Stomach smooth muscle (tissue), 2 donors: ENCODE measurements around the gene CBY2.

ENCODE experiments used
- H3K27ac ChIP-seq: one replicate; pipeline ENCODE4 v1.7.0; 2013; ENCODE audit warnings: mild to moderate bottlenecking, low read length, inconsistent platforms
- H3K27me3 ChIP-seq, 2 donors: one replicate each; pipeline ENCODE4 v1.7.0; 2013; ENCODE audit warnings: low read length in 2 of 2; ENCODE audit not compliant: insufficient read depth in 2 of 2, control insufficient read depth in 1 of 2
- H3K36me3 ChIP-seq, 2 donors: one replicate each; pipeline ENCODE4 v1.7.0; 2013; ENCODE audit warnings: low read length in 2 of 2; ENCODE audit not compliant: control insufficient read depth in 2 of 2, insufficient read depth in 2 of 2
- H3K4me1 ChIP-seq: one replicate; pipeline ENCODE4 v1.7.0; 2013; ENCODE audit warnings: low read length; ENCODE audit not compliant: control insufficient read depth, insufficient read depth
- H3K4me3 ChIP-seq, 2 donors: one replicate each; pipeline ENCODE4 v1.7.0; 2013; ENCODE audit warnings: low read length in 2 of 2
- H3K9ac ChIP-seq, 2 donors: one replicate each; pipeline ENCODE4 v1.7.0; 2013; ENCODE audit warnings: low read length in 2 of 2, mild to moderate bottlenecking in 1 of 2
- H3K9me3 ChIP-seq, 2 donors: one replicate each; pipeline ENCODE4 v1.7.0; 2013; ENCODE audit warnings: low read length in 2 of 2; ENCODE audit not compliant: control insufficient read depth in 2 of 2
- donor health status: healthy.
- donor health status: Pancreatic carcinoma.

The CBY2 gene

GRCh38 chr13:45700971-45701900 is 884 bp upstream of the CBY2 start:
- Histone ChIP-seq H3K4me3 (no peak overlapping the region), H3K36me3 (no peaks in the 10 kb centered on the region)

GRCh38 chr13:45702869-45703391 is 810 bp downstream of the CBY2 start:
- Histone ChIP-seq H3K27ac (no peak overlapping the region), H3K9me3 (no peaks in the 10 kb centered on the region), H3K4me3 (no peak overlapping the region), H3K36me3 (no peaks in the 10 kb centered on the region), H3K9ac (no peak overlapping the region), H3K27me3 (peaks cover 0 to 2% of the 10 kb centered on the region in 2 donors), H3K4me1 (no peaks in the 10 kb centered on the region)

More at GRCh38 chr13:45700971-45701900, 884 bp upstream of the CBY2 start:
- no peaks in the 10 kb centered on the region for H3K4me1 ChIP-seq
- H3K27me3 ChIP-seq, result peaks cover 0 to 2% of the 10 kb centered on the region in 2 donors
- no peak overlapping the region for H3K9ac ChIP-seq
- H3K27ac ChIP-seq, result no peak overlapping the region
- H3K9me3 ChIP-seq, result no peaks in the 10 kb centered on the region

GRCh38 chr13:45704211-45704739 is 2.2 kb downstream of the CBY2 start:
- H3K27ac ChIP-seq, result no peak overlapping the region
- no peak overlapping the region for H3K4me3 ChIP-seq
- H3K9me3 ChIP-seq, result no peaks in the 10 kb centered on the region
- no peaks in the 10 kb centered on the region for H3K36me3 ChIP-seq
- no peak overlapping the region for H3K9ac ChIP-seq
- H3K4me1 ChIP-seq, result no peaks in the 10 kb centered on the region
- peaks cover 0 to 2% of the 10 kb centered on the region in 2 donors for H3K27me3 ChIP-seq

- H3K9ac ChIP-seq, result no peak overlapping the region
- no peaks in the 10 kb centered on the region for H3K4me1 ChIP-seq
- no peak overlapping the region for H3K27ac ChIP-seq
- H3K27me3 ChIP-seq, result peaks cover 0 to 2% of the 10 kb centered on the region in 2 donors
- no peaks in the 10 kb centered on the region for H3K36me3 ChIP-seq
- H3K9me3 ChIP-seq, result no peaks in the 10 kb centered on the region
- H3K4me3 ChIP-seq, result no peak overlapping the region
Observed at GRCh38 chr13:45704854-45705695, 3.0 kb downstream of the CBY2 start.

GRCh38 chr13:45705918-45706317 is 3.8 kb downstream of the CBY2 start:
- Histone ChIP-seq H3K4me3 (no peak overlapping the region), H3K4me1 (no peaks in the 10 kb centered on the region), H3K9ac (no peak overlapping the region), H3K9me3 (no peaks in the 10 kb centered on the region), H3K27ac (no peak overlapping the region), H3K36me3 (no peaks in the 10 kb centered on the region), H3K27me3 (peaks cover 0 to 2% of the 10 kb centered on the region in 2 donors)

GRCh38 chr13:45707516-45708100 is 5.5 kb downstream of the CBY2 start:
- Histone ChIP-seq H3K9me3 (peaks cover 0 to 4% of the 10 kb centered on the region in 2 donors), H3K27me3 (peaks cover 0 to 2% of the 10 kb centered on the region in 2 donors), H3K9ac (no peak overlapping the region), H3K4me3 (no peak overlapping the region), H3K4me1 (no peaks in the 10 kb centered on the region), H3K36me3 (no peaks in the 10 kb centered on the region), H3K27ac (no peak overlapping the region)

- Histone ChIP-seq H3K4me3 (no peak overlapping the region), H3K9ac (no peak overlapping the region), H3K36me3 (no peaks in the 10 kb centered on the region), H3K4me1 (no peaks in the 10 kb centered on the region), H3K9me3 (peaks cover 0 to 6% of the 10 kb centered on the region in 2 donors), H3K27ac (no peak overlapping the region), H3K27me3 (no peaks in the 10 kb centered on the region)
Observed at GRCh38 chr13:45711951-45712350, 9.8 kb downstream of the CBY2 start.

- Histone ChIP-seq H3K36me3 (no peaks in the 10 kb centered on the region), H3K27ac (no peak overlapping the region), H3K27me3 (no peaks in the 10 kb centered on the region), H3K9me3 (peaks cover 0 to 6% of the 10 kb centered on the region in 2 donors), H3K4me1 (no peaks in the 10 kb centered on the region), H3K4me3 (no peak overlapping the region), H3K9ac (no peak overlapping the region)
Observed at GRCh38 chr13:45713106-45713690, 11.1 kb downstream of the CBY2 start.

- H3K9ac ChIP-seq, result no peak overlapping the region
- H3K4me1 ChIP-seq, result no peaks in the 10 kb centered on the region
- H3K27me3 ChIP-seq, result no peaks in the 10 kb centered on the region
- peaks cover 0 to 6% of the 10 kb centered on the region in 2 donors for H3K9me3 ChIP-seq
- no peak overlapping the region for H3K27ac ChIP-seq
- H3K4me3 ChIP-seq, result no peak overlapping the region
- H3K36me3 ChIP-seq, result no peaks in the 10 kb centered on the region
Observed at GRCh38 chr13:45713721-45714120, 11.6 kb downstream of the CBY2 start.

- H3K4me1 ChIP-seq, result no peaks in the 10 kb centered on the region
- H3K27ac ChIP-seq, result no peak overlapping the region
- H3K36me3 ChIP-seq, result no peaks in the 10 kb centered on the region
- no peak overlapping the region for H3K9ac ChIP-seq
- H3K9me3 ChIP-seq, result peaks cover 0 to 6% of the 10 kb centered on the region in 2 donors
- H3K27me3 ChIP-seq, result no peaks in the 10 kb centered on the region
- no peak overlapping the region for H3K4me3 ChIP-seq
Observed at GRCh38 chr13:45714170-45714569, 12.1 kb downstream of the CBY2 start.
